Stimulated activated naive CD8-positive, alpha-beta T cell treated with anti-CD3 and anti-CD28 coated beads, Interleukin-15, amount 100 ng/mL, for 72 hours (primary cell): ENCODE results near the gene FSCN2.

Source experiments
- ATAC-seq: fragments of 150-1000 bp; cut with Tn5 transposase; 2 replicates; pipeline ENCODE4 v1.10.0; 2021; ENCODE audit warnings: mild to moderate bottlenecking, moderate library complexity
- DNase-seq, 2 donors: peaks; one replicate each; pipeline ENCODE4 v3.0.0; 2021 to 2022
- H3K27ac Mint-ChIP-seq, 2 donors: one replicate each; pipeline ENCODE4 v1.8.0; 2022; ENCODE audit warnings: mild to moderate bottlenecking in 2 of 2, mixed read lengths in 2 of 2, moderate library complexity in 2 of 2
- H3K27me3 Mint-ChIP-seq: one replicate; pipeline ENCODE4 v1.8.0; 2022; ENCODE audit warnings: mixed read lengths
- H3K4me1 Mint-ChIP-seq: one replicate; pipeline ENCODE4 v1.8.0; 2022; ENCODE audit warnings: mild to moderate bottlenecking, mixed read lengths
- H3K4me3 Mint-ChIP-seq, 2 donors: one replicate each; pipeline ENCODE4 v1.8.0; 2022; ENCODE audit warnings: mild to moderate bottlenecking in 2 of 2, mixed read lengths in 2 of 2, moderate library complexity in 1 of 2
- H3K9me3 Mint-ChIP-seq, 2 donors: one replicate each; pipeline ENCODE4 v1.8.0; 2022; ENCODE audit warnings: mixed read lengths in 2 of 2

The FSCN2 gene

GRCh38 chr17:81538651-81539570, 10.7 kb downstream of the FSCN2 start:
- Mint-ChIP-seq H3K4me3 (no peak overlapping the region), H3K27ac (no peak overlapping the region), H3K4me1 (peaks cover 14% of the 10 kb centered on the region), H3K9me3 (no peaks in the 10 kb centered on the region), H3K27me3 (peaks cover 19% of the 10 kb centered on the region)
- no peak for DNase-seq
- no peak for ATAC-seq

GRCh38 chr17:81539571-81539900, 11.4 kb downstream of the FSCN2 start:
- Mint-ChIP-seq H3K27me3 (peaks cover 17% of the 10 kb centered on the region), H3K27ac (no peak overlapping the region), H3K4me3 (no peak overlapping the region), H3K4me1 (peaks cover 14% of the 10 kb centered on the region), H3K9me3 (no peaks in the 10 kb centered on the region)
- no peak for ATAC-seq
- DNase-seq = no peak

DNA sequence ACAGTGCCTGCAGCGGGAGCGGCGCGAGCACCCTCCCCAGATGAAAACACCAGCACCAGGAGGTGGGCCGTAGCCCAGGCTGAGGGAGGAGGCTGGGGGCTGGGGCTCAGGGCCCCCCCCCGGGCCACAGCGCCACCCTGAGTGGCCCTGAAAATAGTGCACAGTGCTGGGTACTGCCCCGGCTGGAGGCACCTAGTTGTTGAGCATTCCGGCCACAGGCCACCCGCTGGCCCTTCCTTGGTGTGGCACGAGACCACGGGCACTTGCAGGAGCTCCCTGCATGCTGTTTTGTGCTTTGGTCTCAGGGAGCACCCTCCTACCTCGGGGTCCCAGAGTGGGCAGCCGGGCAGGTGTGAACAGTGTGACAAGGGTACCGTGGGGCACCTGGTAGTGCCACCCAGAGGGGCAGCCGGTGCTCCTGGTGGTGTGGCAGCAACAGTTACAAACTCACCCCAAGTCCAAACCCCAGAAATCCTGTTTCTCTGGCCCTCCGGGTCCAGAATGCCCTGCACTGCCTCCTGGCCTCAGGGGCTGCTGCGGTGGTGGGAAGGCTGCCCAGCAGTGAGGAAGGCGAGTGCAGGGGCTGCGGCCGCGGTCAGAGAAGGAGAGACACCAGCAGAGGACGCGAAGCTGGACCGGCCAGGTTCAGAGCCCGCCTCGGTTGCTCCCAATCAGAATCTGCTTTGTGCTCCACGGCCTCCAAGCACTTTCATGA, 11.9 kb downstream of the FSCN2 start:
- peaks cover 17% of the 10 kb centered on the region for H3K27me3 Mint-ChIP-seq
- H3K9me3 Mint-ChIP-seq = no peaks in the 10 kb centered on the region
- no peak overlapping the region for H3K27ac Mint-ChIP-seq
- H3K4me3 Mint-ChIP-seq = no peak overlapping the region
- ATAC-seq (no peak), DNase-seq (no peak)
- peaks cover 14% of the 10 kb centered on the region for H3K4me1 Mint-ChIP-seq

GRCh38 chr17:81540676-81541027, 12.5 kb downstream of the FSCN2 start:
- Mint-ChIP-seq H3K27me3 (peaks cover 16% of the 10 kb centered on the region), H3K9me3 (no peaks in the 10 kb centered on the region), H3K4me1 (peaks cover 14% of the 10 kb centered on the region), H3K27ac (no peak overlapping the region), H3K4me3 (no peak overlapping the region)
- no peak for ATAC-seq
- no peak for DNase-seq

DNA sequence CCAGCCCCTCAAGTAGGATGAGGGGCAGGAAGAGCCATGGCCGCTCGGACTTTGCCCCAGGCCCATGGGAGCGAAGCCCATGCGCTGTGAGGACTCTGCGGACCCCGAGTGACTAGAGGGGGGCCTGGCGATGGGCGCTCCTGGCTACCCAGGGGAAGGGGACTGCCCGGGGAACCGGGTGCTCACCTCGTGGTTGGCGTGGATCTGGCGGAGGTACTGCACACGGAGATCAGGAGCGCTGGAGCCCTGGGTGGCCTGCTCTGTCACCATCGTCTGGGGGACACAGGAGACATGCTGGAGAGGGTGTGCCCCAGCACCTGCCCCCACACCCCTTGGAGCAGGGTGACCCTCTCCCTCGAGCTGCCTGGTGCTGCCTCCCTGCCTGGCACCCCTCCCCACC, 12.9 kb downstream of the FSCN2 start:
- Mint-ChIP-seq H3K9me3 (no peaks in the 10 kb centered on the region), H3K4me1 (peaks cover 14% of the 10 kb centered on the region), H3K4me3 (no peak overlapping the region), H3K27me3 (peaks cover 12% of the 10 kb centered on the region), H3K27ac (no peak overlapping the region)
- no peak for ATAC-seq
- DNase-seq = no peak

DNA sequence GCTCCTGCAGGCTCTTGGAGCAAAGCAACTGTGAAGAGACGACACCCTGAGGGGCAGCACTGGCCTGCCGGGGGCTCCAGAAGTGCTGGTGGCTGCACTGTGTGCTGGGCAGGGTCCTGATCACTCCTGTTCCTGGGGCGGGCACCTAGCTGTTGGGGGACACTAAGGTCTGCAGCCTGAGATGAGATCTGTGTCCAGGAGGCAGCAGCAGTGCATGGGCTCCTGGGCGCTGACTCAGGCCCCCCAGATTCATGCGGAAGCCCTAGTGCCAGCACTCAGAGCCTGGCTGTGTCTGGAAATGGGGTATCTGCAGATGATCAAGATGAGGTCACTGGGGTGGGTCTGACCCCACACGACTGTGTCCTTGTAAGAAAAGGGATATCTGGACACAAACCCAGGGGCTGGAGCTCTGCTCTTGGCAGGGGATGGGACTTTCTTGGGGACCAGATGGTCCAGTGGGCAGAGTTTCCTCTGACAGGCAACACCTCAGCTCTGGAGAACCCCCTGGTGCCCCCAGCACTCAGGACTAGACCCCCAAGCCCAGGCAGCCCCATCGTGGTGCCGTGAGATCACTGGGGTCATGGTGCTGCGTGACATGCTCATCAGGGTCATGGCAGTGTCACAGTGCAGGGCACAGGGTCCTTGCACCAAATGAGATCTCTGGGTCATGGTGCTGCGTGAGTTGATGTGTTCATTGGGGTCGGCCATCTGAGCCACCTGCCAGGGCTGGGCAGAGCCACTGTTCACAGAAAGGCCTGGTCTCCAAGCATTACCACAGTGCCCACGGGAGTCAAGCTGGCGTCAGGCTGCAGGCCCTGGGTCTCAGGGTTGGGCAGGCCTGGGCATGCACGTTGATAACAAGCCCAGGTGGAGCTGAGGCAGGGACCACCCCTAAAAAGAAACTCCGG, 14.5 kb downstream of the FSCN2 start:
- Mint-ChIP-seq H3K4me3 (no peak overlapping the region), H3K27ac (peak overlapping the region in 1 of 2 donors; percentile 76), H3K9me3 (no peaks in the 10 kb centered on the region), H3K4me1 (peaks cover 9% of the 10 kb centered on the region), H3K27me3 (peaks cover 2% of the 10 kb centered on the region)
- DNase-seq (no peak), ATAC-seq (no peak)

GRCh38 chr17:81543339-81543675, 15.1 kb downstream of the FSCN2 start:
- Mint-ChIP-seq H3K4me1 (peaks cover 4% of the 10 kb centered on the region), H3K4me3 (no peak overlapping the region), H3K27me3 (no peaks in the 10 kb centered on the region), H3K27ac (peak overlapping the region in 1 of 2 donors; percentile 67), H3K9me3 (no peaks in the 10 kb centered on the region)
- ATAC-seq = no peak
- no peak for DNase-seq

- Mint-ChIP-seq H3K4me1 (peaks cover 3% of the 10 kb centered on the region), H3K4me3 (no peak overlapping the region), H3K27ac (peak overlapping the region in 1 of 2 donors; percentile 67), H3K9me3 (no peaks in the 10 kb centered on the region), H3K27me3 (no peaks in the 10 kb centered on the region)
- ATAC-seq (no peak), DNase-seq (no peak)
These were observed 15.6 kb downstream of the FSCN2 start for GRCh38 chr17:81543756-81544155.

DNA sequence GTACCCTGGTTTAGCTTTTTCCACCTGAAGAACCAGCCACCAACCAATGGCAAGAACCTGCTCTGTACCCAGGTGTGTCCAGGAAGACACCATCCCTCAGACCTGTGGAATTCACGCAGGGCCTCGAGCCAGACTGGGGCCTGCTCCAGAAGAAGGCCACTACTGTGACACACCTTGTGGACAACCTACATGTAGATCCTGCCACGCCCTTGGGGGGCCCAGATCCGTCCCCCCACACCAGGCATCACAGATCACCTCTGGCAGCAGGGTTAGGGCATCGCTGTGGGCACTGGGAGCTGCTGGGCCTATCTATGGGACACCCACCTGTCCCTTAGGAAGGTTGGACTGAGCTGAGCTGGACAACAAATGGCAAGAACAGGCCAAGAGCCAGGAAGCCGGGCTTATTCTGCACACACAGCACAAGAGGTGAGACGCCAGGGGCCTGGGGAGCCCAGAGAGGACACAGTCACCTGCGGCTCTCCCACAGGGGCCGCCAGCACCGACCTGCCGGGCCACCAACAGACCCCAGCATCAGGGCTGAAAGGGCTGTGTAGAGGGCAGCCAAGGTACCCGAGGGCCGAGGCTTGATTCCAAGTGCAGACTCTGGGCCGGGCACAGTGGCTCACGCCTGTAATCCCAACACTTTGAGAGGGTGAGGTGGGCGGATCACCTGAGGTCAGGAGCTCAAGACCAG, 16.3 kb downstream of the FSCN2 start:
- ATAC-seq (no peak), DNase-seq (no peak)
- H3K4me3 Mint-ChIP-seq = no peak overlapping the region
- peak overlapping the region in 1 of 2 donors; percentile 48 for H3K27ac Mint-ChIP-seq
- H3K4me1 Mint-ChIP-seq = peaks cover 5% of the 10 kb centered on the region
- H3K27me3 Mint-ChIP-seq = no peaks in the 10 kb centered on the region
- H3K9me3 Mint-ChIP-seq = no peaks in the 10 kb centered on the region

GRCh38 chr17:81545160-81545949, 17.2 kb downstream of the FSCN2 start:
- H3K27ac Mint-ChIP-seq = no peak overlapping the region
- no peaks in the 10 kb centered on the region for H3K27me3 Mint-ChIP-seq
- H3K9me3 Mint-ChIP-seq = no peaks in the 10 kb centered on the region
- no peak for ATAC-seq
- peaks cover 15% of the 10 kb centered on the region for H3K4me1 Mint-ChIP-seq
- DNase-seq = no peak
- no peak overlapping the region for H3K4me3 Mint-ChIP-seq

GRCh38 chr17:81546906-81547613, 18.9 kb downstream of the FSCN2 start:
- Mint-ChIP-seq H3K9me3 (no peaks in the 10 kb centered on the region), H3K27me3 (no peaks in the 10 kb centered on the region), H3K4me1 (peaks cover 29% of the 10 kb centered on the region), H3K4me3 (no peak overlapping the region), H3K27ac (no peak overlapping the region)
- DNase-seq = no peak
- ATAC-seq = no peak

- no peaks in the 10 kb centered on the region for H3K27me3 Mint-ChIP-seq
- ATAC-seq (no peak), DNase-seq (no peak)
- H3K4me1 Mint-ChIP-seq = peaks cover 29% of the 10 kb centered on the region
- H3K9me3 Mint-ChIP-seq = no peaks in the 10 kb centered on the region
- no peak overlapping the region for H3K4me3 Mint-ChIP-seq
- no peak overlapping the region for H3K27ac Mint-ChIP-seq
These were observed 19.4 kb downstream of the FSCN2 start for GRCh38 chr17:81547614-81547982.

DNA sequence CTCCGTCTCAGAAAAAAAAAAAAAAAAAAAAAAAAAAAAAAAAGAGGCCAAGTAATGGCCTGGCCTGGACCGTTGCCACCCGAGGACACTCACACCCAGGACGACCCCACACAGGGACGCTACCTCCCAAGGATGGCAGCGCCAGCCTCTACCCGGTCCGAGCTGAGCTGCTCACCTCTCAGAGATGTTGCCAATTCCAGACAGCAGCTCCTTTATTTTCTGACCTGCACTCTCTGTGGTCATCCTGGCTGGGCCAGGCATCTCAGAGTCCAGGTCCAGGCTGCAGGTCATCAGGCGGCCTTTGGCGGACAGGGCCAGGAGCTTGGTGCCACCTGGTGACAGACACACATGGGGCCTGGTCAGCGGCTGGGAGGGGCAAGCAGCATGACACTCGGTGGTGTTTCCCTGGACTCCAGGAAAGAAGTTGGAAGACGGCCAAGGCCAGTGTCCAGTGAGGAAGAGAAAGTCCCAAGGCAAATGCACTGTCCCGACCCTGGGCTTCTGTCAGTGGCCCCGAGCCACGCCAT, 20.9 kb downstream of the FSCN2 start:
- H3K4me3 Mint-ChIP-seq = no peak overlapping the region
- peaks cover 39% of the 10 kb centered on the region for H3K4me1 Mint-ChIP-seq
- H3K27ac Mint-ChIP-seq = no peak overlapping the region
- ATAC-seq = no peak
- H3K27me3 Mint-ChIP-seq = no peaks in the 10 kb centered on the region
- no peak for DNase-seq
- no peaks in the 10 kb centered on the region for H3K9me3 Mint-ChIP-seq

GRCh38 chr17:81549826-81550225, 21.6 kb downstream of the FSCN2 start:
- ATAC-seq = no peak
- Mint-ChIP-seq H3K9me3 (no peaks in the 10 kb centered on the region), H3K4me1 (peaks cover 44% of the 10 kb centered on the region), H3K27ac (peak overlapping the region in 1 of 2 donors; percentile 42), H3K4me3 (peak overlapping the region; percentile 32 to 98), H3K27me3 (no peaks in the 10 kb centered on the region)
- no peak for DNase-seq
